Psoas muscle (tissue), 8 donors: ENCODE data around the gene ATF3. TPM values are rescaled to one million over a fixed set of nuclear protein-coding genes. Genes with fewer than 3 reads are reported as not detected.
A peak's percentile ranks its signal among the peaks of the same experiment; 100 is the strongest.

ENCODE experiments used
- ATAC-seq, 4 donors: fragments of 200-7000 bp; cut with Tn5 transposase; one replicate each; pipeline ENCODE4 v1.9.1; 2020; ENCODE audit warnings: moderate library complexity in 3 of 4, mild to moderate bottlenecking in 2 of 4
- DNase-seq, 2 donors: peaks; one replicate each; pipeline ENCODE4 v3.0.0-alpha.2; 2020
- H3K27ac ChIP-seq: fragments of 200-600 bp; one replicate; pipeline ENCODE4 v1.8.0; 2022
- H3K27me3 ChIP-seq, 3 donors: fragments of 200-600 bp in 1 of 3; one replicate each; pipeline versions ENCODE4 v1.6.1 to v1.8.0; 2013 to 2022; ENCODE audit warnings: low read length in 2 of 3, mild to moderate bottlenecking in 2 of 3, moderate library complexity in 1 of 3; ENCODE audit not compliant: insufficient read depth in 3 of 3
- H3K36me3 ChIP-seq, 2 donors: fragments of 200-600 bp in 1 of 2; one replicate each; pipeline versions ENCODE4 v1.6.1 to v1.8.0; 2013 to 2022; ENCODE audit warnings: low read depth in 1 of 2, mild to moderate bottlenecking in 1 of 2, moderate library complexity in 1 of 2; ENCODE audit not compliant: insufficient read depth in 1 of 2
- H3K4me1 ChIP-seq: fragments of 200-600 bp; one replicate; pipeline ENCODE4 v1.8.0; 2022
- H3K4me3 ChIP-seq: fragments of 200-600 bp; one replicate; pipeline ENCODE4 v1.8.0; 2022; ENCODE audit warnings: mild to moderate bottlenecking
- H3K9me3 ChIP-seq: fragments of 200-600 bp; one replicate; pipeline ENCODE4 v1.8.0; 2022
- CTCF ChIP-seq: fragments of 200-600 bp; IDR thresholded peaks from one replicate; pipeline ENCODE4 v1.8.0; 2022; ENCODE audit warnings: antibody characterized with exemption
- WGBS, 3 donors: extraction: QIAGEN DNeasy Blood & Tissue Kit; methylation state at CpG; one replicate each; pipeline versions ENCODE4 v1.1.6 to v1.1.7; 2013; 5-methylcytosine and 5-hydroxymethylcytosine counted together
- intact Hi-C, 2 donors: fragments of 100-400 bp; cut with DNase I; formaldehyde crosslinking; loops; one replicate each; pipeline versions ENCODE4 v1.11.0 to v1.14.2; 2022
- long read RNA-seq, 2 donors: library from polyadenylated mRNA; unstranded; transcript quantifications; one replicate each; pipeline ENCODE4 v2.0.0, GENCODE V29; 2021
- polyA plus RNA-seq, 3 donors: library from polyadenylated mRNA; stranded (reverse); fragments of 200-250 nt; gene quantifications; one replicate each; pipeline ENCODE4 v1.2.3, GENCODE V29; 2013
- total RNA-seq, 4 donors: library from RNA; stranded (reverse); fragmentation: NEBNext Ultra II Directional in 2 of 4; extraction: Animal tissue kit (Norgen Biotek cat#: 25700) in 2 of 4; gene quantifications; one replicate each; pipeline versions ENCODE4 v1.2.1 to v1.2.4, GENCODE V29; 2021 to 2023
- donor health status: healthy with polysubstance abuse.
- donor health status: DM: no; HTN: no; CAD: no; lungs with moderate emphysema.
- donor health status: Bipolar disorder and iron deficiency.
- donor health status: healthy.
- donor health status: DM: yes; HTN: yes; CAD: no.
- donor health status: DM: no; HTN: no; CAD: no.
- donor health status: DM: no; HTN: no; CAD: no.
- donor health status: DM: yes; HTN: yes; CAD: no.

ATF3 gene, protein sequence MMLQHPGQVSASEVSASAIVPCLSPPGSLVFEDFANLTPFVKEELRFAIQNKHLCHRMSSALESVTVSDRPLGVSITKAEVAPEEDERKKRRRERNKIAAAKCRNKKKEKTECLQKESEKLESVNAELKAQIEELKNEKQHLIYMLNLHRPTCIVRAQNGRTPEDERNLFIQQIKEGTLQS
- total RNA-seq (10 to 100 TPM; 13.5 to 51.3 (median 26.3) TPM), polyA plus RNA-seq (10 to 100 TPM in 2 of 3 donors, 1 to 10 TPM in 1; 6.6 to 29.2 (median 10.1) TPM)
- long read RNA-seq, donor 1, transcript ATF3-202 (4 exons, 2,033 nt), result major isoform, 11 of 24 reads
- long read RNA-seq, donor 1, transcript ATF3-203 (4 exons, 680 nt), result minor isoform, 10 of 24 reads
- long read RNA-seq, donor 1, partial matches to known transcripts, result 0 of 24 reads
- long read RNA-seq, donor 1, other reads (novel, unspliced or antisense), result 2 of 24 reads
- long read RNA-seq, donor 2, transcript ATF3-203 (4 exons, 680 nt), result major isoform, 12 of 21 reads
- long read RNA-seq, donor 2, partial matches to known transcripts, result 2 of 21 reads
- long read RNA-seq, donor 2, other reads (novel, unspliced or antisense), result 4 of 21 reads

- intact Hi-C loops, result loop anchor here (5.0 to 10.0 kb wide), 3 partner anchors 46 to 131 kb away; no protein-coding TSS in a partner anchor
- Histone ChIP-seq H3K27me3 (peaks cover 0 to 37% (median 13%) of the 10 kb centered on the region in 3 donors), H3K27ac (peak within 1 kb of the TSS; percentile 87), H3K9me3 (no peaks in the 10 kb centered on the region), H3K36me3 (no peaks in the 10 kb centered on the region), H3K4me1 (peaks cover 24% of the 10 kb centered on the region), H3K4me3 (peak within 1 kb of the TSS; percentile 81)
- DNase-seq, result peak; percentile 100
- no peak for TF ChIP-seq CTCF
- WGBS, 3 donors, result 0 to 1% (median 1%) methylated on average over 50 to 54 of the region's 54 CpGs
- ATAC-seq, result peak; percentile 93 to 97 (median 94)
Observed at GRCh38 chr1:212608392-212608958, at the start of gene ATF3. TSS of gene ATF3 (plus strand) at chr1:212608761. CDS start at chr1:212615022, 6,261 bp downstream.

GRCh38 chr1:212559929-212560328 is 48.6 kb upstream of the ATF3 start:
- H3K36me3 ChIP-seq, result no peaks in the 10 kb centered on the region
- TF ChIP-seq CTCF, result no peak
- intact Hi-C loops, result loop anchor here (5.0 kb wide), 2 partner anchors 47 to 78 kb away; partner anchors contain the start of gene ATF3 (in 1 of the 2)
- peak overlapping the region; percentile 83 for H3K27ac ChIP-seq
- no peaks in the 10 kb centered on the region for H3K9me3 ChIP-seq
- H3K4me1 ChIP-seq, result peaks cover 4% of the 10 kb centered on the region
- H3K27me3 ChIP-seq, result peaks cover 0 to 2% (median 0%) of the 10 kb centered on the region in 3 donors
- ATAC-seq, result no peak
- 83 to 85% (median 85%) methylated on average over 11 of the region's 11 CpGs for WGBS, 3 donors
- no peak overlapping the region for H3K4me3 ChIP-seq
- DNase-seq, result no peak

DNA sequence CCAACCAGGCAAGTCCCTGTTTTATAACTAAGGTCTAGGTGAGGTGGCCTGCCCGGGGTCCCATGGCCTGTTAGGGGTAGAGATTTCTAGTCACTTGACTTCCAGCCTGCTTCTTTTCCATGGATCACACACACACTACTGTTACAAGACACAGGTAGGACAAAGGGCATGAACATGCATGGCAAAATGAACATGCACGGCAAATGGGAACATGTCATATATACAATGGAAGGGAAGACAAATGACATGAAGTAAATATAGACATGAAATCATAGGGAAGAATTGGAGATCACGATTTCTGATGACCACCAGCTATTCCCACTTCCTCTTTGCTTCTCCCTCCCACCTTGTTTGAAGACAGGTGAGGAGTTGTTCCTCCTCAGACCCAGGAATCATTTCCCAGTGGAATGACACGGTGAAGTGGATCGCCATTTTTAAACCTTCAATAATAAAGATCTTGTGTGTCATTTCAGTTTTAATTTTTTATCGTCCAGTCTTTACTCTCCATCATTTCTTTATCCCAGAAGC is 47.6 kb upstream of the ATF3 start:
- no peak for DNase-seq
- 62 to 77% (median 73%) methylated on average over 6 of the region's 6 CpGs for WGBS, 3 donors
- ATAC-seq, result no peak
- H3K27ac ChIP-seq, result peak overlapping the region; percentile 67
- H3K4me3 ChIP-seq, result no peak overlapping the region
- no peaks in the 10 kb centered on the region for H3K36me3 ChIP-seq
- no peak for TF ChIP-seq CTCF
- H3K4me1 ChIP-seq, result peaks cover 5% of the 10 kb centered on the region
- H3K9me3 ChIP-seq, result no peaks in the 10 kb centered on the region
- intact Hi-C loops, result loop anchor here in 1 of 2 donors (5.0 kb wide), 1 partner anchor 46 kb away; the partner anchor contains the start of gene ATF3
- H3K27me3 ChIP-seq, result peaks cover 0 to 2% (median 0%) of the 10 kb centered on the region in 3 donors

DNA sequence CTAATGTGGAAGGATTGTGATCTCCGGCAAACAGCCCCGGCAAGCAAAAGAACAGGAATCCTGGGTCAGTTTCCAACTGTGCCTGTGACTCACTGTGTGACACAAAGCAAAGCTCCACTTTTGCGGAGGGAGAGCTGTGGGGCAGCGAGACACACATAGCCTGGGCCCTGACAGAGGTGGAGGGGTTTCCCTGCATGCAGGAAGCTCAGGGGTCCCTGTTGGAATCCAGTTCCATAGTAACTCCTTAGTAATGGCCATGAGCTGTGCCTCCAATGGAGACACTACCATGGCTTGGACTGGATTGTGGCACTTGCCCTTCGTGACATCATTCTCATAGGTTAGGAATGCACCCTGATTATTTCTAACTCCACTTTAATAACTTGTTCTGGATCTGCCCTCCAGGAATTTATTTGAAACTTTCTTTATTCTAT is 47.0 kb upstream of the ATF3 start:
- H3K27ac ChIP-seq, result peak overlapping the region; percentile 67
- H3K4me1 ChIP-seq, result peaks cover 10% of the 10 kb centered on the region
- ATAC-seq (peak in 3 of 4 donors; percentile 31 to 41 (median 36)), DNase-seq (peak in 1 of 2 donors; percentile 20)
- H3K4me3 ChIP-seq, result no peak overlapping the region
- WGBS, 3 donors, result 12 to 38% (median 27%) methylated on average over 5 of the region's 5 CpGs
- H3K9me3 ChIP-seq, result no peaks in the 10 kb centered on the region
- H3K27me3 ChIP-seq, result peaks cover 0 to 2% (median 0%) of the 10 kb centered on the region in 3 donors
- intact Hi-C loops, result loop anchor here in 1 of 2 donors (5.0 kb wide), 1 partner anchor 46 kb away; the partner anchor contains the start of gene ATF3
- no peaks in the 10 kb centered on the region for H3K36me3 ChIP-seq
- TF ChIP-seq CTCF, result no peak
